Smooth muscle cell (in vitro differentiated cells): ENCODE results near the gene MAP6. TPM values are rescaled to one million over a fixed set of nuclear protein-coding genes. Genes with fewer than 3 reads are reported as not detected.

Experiments
- DNase-seq: peaks from one replicate; lab custom pipeline; 2025; ENCODE audit not compliant: unreplicated experiment; lab: John Stamatoyannopoulos, UW
- H2AFZ ChIP-seq: fragments of 200-600 bp; sonication (generic); 2 replicates; pipeline ENCODE4 v1.6.0; 2016; ENCODE audit warnings: antibody characterized with exemption, low read depth, mild to moderate bottlenecking
- H3F3A ChIP-seq: fragments of 200-600 bp; sonication (generic); 2 replicates; pipeline ENCODE4 v1.6.0; 2017; ENCODE audit warnings: antibody characterized with exemption, low read depth
- H3K27ac ChIP-seq: fragments of 200-600 bp; sonication (generic); 2 replicates; pipeline ENCODE4 v1.5.1; 2016; ENCODE audit warnings: low read depth, mild to moderate bottlenecking
- H3K27me3 ChIP-seq: fragments of 200-600 bp; sonication (generic); 2 replicates; pipeline ENCODE4 v1.6.1; 2016; ENCODE audit warnings: low read depth, mild to moderate bottlenecking
- H3K36me3 ChIP-seq: fragments of 200-600 bp; sonication (generic); 2 replicates; pipeline ENCODE4 v1.5.1; 2016; ENCODE audit warnings: low read depth
- H3K4me1 ChIP-seq: fragments of 200-600 bp; sonication (generic); 2 replicates; pipeline ENCODE4 v1.5.1; 2016; ENCODE audit warnings: low read depth
- H3K4me2 ChIP-seq: fragments of 200-600 bp; sonication (generic); 2 replicates; pipeline ENCODE4 v1.6.0; 2016; ENCODE audit warnings: mild to moderate bottlenecking
- H3K4me3 ChIP-seq: fragments of 200-600 bp; sonication (generic); 2 replicates; pipeline ENCODE4 v1.5.1; 2016; ENCODE audit warnings: mild to moderate bottlenecking
- H3K79me2 ChIP-seq: fragments of 200-600 bp; sonication (generic); 2 replicates; pipeline ENCODE4 v1.6.0; 2016; ENCODE audit warnings: low read depth, mild to moderate bottlenecking
- H3K9ac ChIP-seq: fragments of 200-600 bp; sonication (generic); 2 replicates; pipeline ENCODE4 v1.6.0; 2016; ENCODE audit warnings: low read depth
- H3K9me3 ChIP-seq: fragments of 200-600 bp; sonication (generic); replicated peaks from 2 replicates; pipeline ENCODE4 v1.5.1; 2016; ENCODE audit warnings: low read depth
- H4K20me1 ChIP-seq: fragments of 200-600 bp; sonication (generic); 2 replicates; pipeline ENCODE4 v1.6.0; 2016; ENCODE audit warnings: low read depth
- WGBS: methylation state at CpG from one replicate; pipeline ENCODE4 v1.1.7; 2016; ENCODE audit warnings: low lambda C conversion rate; 5-methylcytosine and 5-hydroxymethylcytosine counted together
- polyA plus RNA-seq: library from polyadenylated mRNA; unstranded; fragments of >200 nt; fragmentation: Nextera tagmentation; extraction: Ambion mirVana; gene quantifications from 2 replicates; pipeline ENCODE4 v1.2.1, GENCODE V29; 2016
- total RNA-seq: library from RNA; depleted of rRNA; stranded (reverse); fragments of >200 nt; gene quantifications from 2 replicates; pipeline ENCODE4 v1.2.3, GENCODE V29; 2014
- TF ChIP-seq, protein P1 (sequence below): fragments of 200-600 bp; sonication (generic); IDR thresholded peaks from 2 replicates; pipeline ENCODE4 v1.5.1; 2017; ENCODE audit warnings: borderline replicate concordance, mild to moderate bottlenecking, antibody characterized with exemption; ENCODE audit not compliant: insufficient read depth, poor library complexity, severe bottlenecking

Gene MAP6
- total and polyA plus RNA-seq, 2 experiments from 2014 or later = 0.22 to 0.43 TPM

DNA sequence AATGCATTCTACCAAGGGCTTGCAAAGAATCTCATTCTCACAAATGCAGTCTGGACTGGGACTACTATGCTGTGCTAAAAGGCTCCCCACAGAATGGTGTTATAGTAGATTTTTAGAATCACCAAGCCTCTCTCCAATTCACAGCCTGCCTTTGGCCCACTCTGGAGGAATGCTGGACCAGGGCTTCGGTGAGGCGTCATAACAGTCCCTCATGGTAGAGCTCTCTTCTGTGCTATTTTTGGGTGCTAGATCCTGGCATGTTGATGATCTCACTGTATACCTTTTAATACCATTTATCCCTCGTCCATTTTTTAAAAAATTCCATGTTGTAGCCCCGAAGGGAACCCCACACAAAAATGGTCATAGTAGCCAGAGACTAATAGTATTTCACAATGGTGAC, 17.6 kb downstream of the MAP6 start:
- H3K79me2 ChIP-seq = no peaks in the 10 kb centered on the region
- 86% methylated on average over 4 of the region's 4 CpGs for WGBS
- no peaks in the 10 kb centered on the region for H3K9me3 ChIP-seq
- TF ChIP-seq, protein P1, sequence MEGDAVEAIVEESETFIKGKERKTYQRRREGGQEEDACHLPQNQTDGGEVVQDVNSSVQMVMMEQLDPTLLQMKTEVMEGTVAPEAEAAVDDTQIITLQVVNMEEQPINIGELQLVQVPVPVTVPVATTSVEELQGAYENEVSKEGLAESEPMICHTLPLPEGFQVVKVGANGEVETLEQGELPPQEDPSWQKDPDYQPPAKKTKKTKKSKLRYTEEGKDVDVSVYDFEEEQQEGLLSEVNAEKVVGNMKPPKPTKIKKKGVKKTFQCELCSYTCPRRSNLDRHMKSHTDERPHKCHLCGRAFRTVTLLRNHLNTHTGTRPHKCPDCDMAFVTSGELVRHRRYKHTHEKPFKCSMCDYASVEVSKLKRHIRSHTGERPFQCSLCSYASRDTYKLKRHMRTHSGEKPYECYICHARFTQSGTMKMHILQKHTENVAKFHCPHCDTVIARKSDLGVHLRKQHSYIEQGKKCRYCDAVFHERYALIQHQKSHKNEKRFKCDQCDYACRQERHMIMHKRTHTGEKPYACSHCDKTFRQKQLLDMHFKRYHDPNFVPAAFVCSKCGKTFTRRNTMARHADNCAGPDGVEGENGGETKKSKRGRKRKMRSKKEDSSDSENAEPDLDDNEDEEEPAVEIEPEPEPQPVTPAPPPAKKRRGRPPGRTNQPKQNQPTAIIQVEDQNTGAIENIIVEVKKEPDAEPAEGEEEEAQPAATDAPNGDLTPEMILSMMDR = no peak
- peaks cover 7% of the 10 kb centered on the region for H3K4me1 ChIP-seq
- no peak for DNase-seq
- no peaks in the 10 kb centered on the region for H3K27me3 ChIP-seq
- H3K9ac ChIP-seq = no peak overlapping the region
- no peaks in the 10 kb centered on the region for H4K20me1 ChIP-seq
- no peak overlapping the region for H3K27ac ChIP-seq
- no peak overlapping the region for H3K4me2 ChIP-seq
- no peaks in the 10 kb centered on the region for H3F3A ChIP-seq
- H3K36me3 ChIP-seq = no peaks in the 10 kb centered on the region
- no peak overlapping the region for H2AFZ ChIP-seq
- H3K4me3 ChIP-seq = no peak overlapping the region

DNA sequence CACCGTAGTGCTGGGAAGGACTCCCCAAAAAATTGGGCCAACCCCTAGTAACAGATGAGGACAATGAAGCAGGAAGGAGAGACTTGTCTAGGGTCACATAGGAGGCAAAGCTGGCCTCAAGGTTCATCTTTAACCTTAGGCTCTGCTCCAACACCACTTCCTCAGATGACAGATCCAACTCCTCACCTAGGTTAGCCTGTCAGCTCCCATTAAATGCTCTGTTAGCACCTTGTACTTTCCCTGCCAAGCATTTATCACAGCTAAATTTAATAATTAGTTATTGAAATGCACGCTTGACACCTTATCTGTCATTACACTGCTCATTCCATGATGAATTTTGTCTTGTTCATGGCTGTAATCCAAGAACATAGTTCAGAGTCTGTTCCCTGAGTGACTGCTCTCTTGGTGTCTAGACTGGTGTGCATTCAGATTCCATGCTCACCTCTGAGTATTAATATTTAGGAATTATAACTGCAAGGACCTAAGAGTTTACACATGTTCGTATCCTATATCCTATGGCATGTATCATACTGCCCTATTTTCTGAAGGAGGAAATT, 18.6 kb downstream of the MAP6 start:
- Histone ChIP-seq H4K20me1 (no peaks in the 10 kb centered on the region), H3K4me2 (no peak overlapping the region), H3K4me1 (no peaks in the 10 kb centered on the region), H3K36me3 (no peaks in the 10 kb centered on the region), H3K79me2 (no peaks in the 10 kb centered on the region), H3F3A (no peaks in the 10 kb centered on the region), H3K27me3 (no peaks in the 10 kb centered on the region), H3K27ac (no peak overlapping the region), H2AFZ (no peak overlapping the region), H3K9me3 (no peaks in the 10 kb centered on the region), H3K9ac (no peak overlapping the region), H3K4me3 (no peak overlapping the region)
- TF ChIP-seq, protein P1 = no peak
- DNase-seq = no peak
- 88% methylated on average over 3 of the region's 3 CpGs for WGBS

DNA sequence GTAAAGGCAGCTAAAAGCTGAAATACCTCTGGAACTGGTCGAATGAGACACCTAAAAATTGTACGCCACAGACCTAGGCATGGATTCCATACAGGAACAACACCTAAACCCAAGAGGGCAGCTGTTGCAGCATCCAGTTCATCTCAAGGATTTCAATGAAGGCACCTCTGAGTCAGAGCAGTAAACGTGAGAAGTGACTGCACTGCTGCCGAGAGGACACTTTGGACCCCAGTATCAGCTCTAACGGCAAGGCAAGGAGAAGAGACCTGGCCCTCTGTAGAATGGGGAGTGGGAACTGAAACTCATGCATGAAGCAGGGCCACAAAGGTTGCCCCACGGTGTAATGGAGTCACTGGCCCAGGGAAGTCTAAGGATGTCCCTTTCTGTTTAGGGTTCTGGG, 23.9 kb downstream of the MAP6 start:
- H3K79me2 ChIP-seq = no peaks in the 10 kb centered on the region
- no peaks in the 10 kb centered on the region for H3K36me3 ChIP-seq
- no peaks in the 10 kb centered on the region for H3K4me1 ChIP-seq
- WGBS = 70% methylated on average over 6 of the region's 6 CpGs
- no peak overlapping the region for H2AFZ ChIP-seq
- H3K9me3 ChIP-seq = no peaks in the 10 kb centered on the region
- H3K27me3 ChIP-seq = no peaks in the 10 kb centered on the region
- no peaks in the 10 kb centered on the region for H4K20me1 ChIP-seq
- no peak for DNase-seq
- no peak overlapping the region for H3K4me2 ChIP-seq
- H3K4me3 ChIP-seq = no peak overlapping the region
- H3F3A ChIP-seq = no peaks in the 10 kb centered on the region
- no peak overlapping the region for H3K9ac ChIP-seq
- H3K27ac ChIP-seq = no peak overlapping the region
- TF ChIP-seq, protein P1 = no peak

DNA sequence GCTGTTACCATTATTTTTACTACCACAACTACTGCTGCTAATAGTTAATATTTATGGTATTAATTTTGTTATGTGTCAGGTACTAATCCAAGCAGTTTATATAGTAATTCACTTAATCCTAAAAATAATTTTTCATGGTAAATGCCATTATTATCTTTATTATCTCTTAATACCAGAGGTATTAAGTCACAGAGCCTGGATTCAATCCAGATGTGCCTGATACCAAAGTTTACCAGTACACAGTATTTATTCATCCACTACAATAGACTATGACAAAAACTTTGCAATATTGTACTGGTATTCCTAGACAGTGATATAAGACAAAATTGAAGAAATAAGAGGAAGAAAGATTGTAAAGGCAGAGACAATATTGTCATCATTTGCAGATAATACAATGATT, 24.5 kb downstream of the MAP6 start:
- Histone ChIP-seq H3F3A (no peaks in the 10 kb centered on the region), H2AFZ (no peak overlapping the region), H3K9me3 (no peaks in the 10 kb centered on the region), H3K27me3 (no peaks in the 10 kb centered on the region), H3K4me3 (no peak overlapping the region), H3K27ac (no peak overlapping the region), H3K36me3 (no peaks in the 10 kb centered on the region), H4K20me1 (no peaks in the 10 kb centered on the region), H3K79me2 (no peaks in the 10 kb centered on the region), H3K4me1 (no peaks in the 10 kb centered on the region), H3K9ac (no peak overlapping the region), H3K4me2 (no peak overlapping the region)
- TF ChIP-seq, protein P1 = no peak
- no peak for DNase-seq
